GM12892 (cell line): ENCODE measurements around the gene SAE1.

Source experiments
- DNase-seq: peaks from one replicate; pipeline ENCODE4 v3.0.0; 2011; ENCODE audit not compliant: insufficient read length
- FAIRE-seq: peaks from 2 replicates; lab custom pipeline; 2011; peaks lifted over from hg19 to GRCh38; lab: Jason Lieb, UNC
- POLR2A ChIP-seq: IDR thresholded peaks from 2 replicates; pipeline ENCODE4 v1.6.1; 2011; ENCODE audit warnings: low read depth, low read length, control low read depth
- POLR2AphosphoS5 ChIP-seq: IDR thresholded peaks from 2 replicates; pipeline ENCODE4 v1.6.1; 2011; ENCODE audit warnings: low read depth, low read length, control low read depth
- TAF1 ChIP-seq: IDR thresholded peaks from 2 replicates; pipeline ENCODE4 v1.6.1; 2011; ENCODE audit warnings: low read depth, mild to moderate bottlenecking, control low read depth, low read length, borderline replicate concordance

SAE1 gene

GRCh38 chr19:47258434-47258833 is 127.8 kb downstream of the SAE1 start:
- DNase-seq (no peak), FAIRE-seq (no peak)
- TF ChIP-seq POLR2AphosphoS5 = no peak
- TF ChIP-seq TAF1 = no peak
- TF ChIP-seq POLR2A = no peak

GRCh38 chr19:47258895-47259555 is 128.4 kb downstream of the SAE1 start:
- no peak for FAIRE-seq
- TF ChIP-seq POLR2AphosphoS5 = no peak
- no peak for TF ChIP-seq TAF1
- TF ChIP-seq POLR2A = no peak

More at GRCh38 chr19:47258895-47259555, 128.4 kb downstream of the SAE1 start:
- no peak for DNase-seq
